GM18520 (cell line): ENCODE data around the gene PRICKLE2.

ENCODE experiments used
- ATAC-seq: cut with Tn5 transposase; IDR thresholded peaks from one replicate; pipeline ENCODE4 v1.9.1; 2021; ENCODE audit not compliant: unreplicated experiment

PRICKLE2 gene

DNA sequence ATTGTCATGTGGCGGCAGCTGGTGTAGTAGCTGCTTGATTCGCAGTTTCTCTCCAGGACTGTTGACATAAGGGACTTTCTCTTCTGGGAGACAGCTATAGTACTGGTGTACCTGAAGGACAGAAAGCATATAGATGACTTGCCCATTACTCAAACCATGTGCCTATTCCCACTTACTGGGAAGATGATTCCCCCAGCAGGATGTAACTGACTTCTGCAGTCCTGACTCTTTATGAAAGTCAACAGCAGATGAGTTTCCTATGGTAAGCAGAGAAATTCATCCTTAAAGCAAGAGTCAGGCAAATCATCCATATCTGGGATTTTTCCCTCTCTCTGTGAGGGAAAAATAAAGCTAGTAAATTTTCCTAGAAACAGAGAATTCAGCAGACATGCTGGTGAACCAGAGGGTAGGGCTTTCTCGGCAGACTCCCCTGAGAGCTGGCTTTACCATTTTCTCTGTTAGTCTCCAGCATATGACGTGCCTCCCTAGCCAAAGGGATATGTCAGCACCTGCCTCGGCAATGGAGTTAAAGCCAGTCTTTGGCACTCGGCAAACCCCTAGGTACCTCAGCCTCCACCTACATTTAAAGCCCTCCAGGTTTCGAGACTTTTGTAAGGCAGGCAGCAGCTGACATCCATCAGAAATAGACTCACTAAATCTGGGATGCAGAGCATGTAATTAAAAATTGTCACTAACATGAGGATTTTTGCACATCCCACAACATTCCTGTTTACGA is 62.1 kb downstream of the PRICKLE2 start:
- ATAC-seq: no peak

DNA sequence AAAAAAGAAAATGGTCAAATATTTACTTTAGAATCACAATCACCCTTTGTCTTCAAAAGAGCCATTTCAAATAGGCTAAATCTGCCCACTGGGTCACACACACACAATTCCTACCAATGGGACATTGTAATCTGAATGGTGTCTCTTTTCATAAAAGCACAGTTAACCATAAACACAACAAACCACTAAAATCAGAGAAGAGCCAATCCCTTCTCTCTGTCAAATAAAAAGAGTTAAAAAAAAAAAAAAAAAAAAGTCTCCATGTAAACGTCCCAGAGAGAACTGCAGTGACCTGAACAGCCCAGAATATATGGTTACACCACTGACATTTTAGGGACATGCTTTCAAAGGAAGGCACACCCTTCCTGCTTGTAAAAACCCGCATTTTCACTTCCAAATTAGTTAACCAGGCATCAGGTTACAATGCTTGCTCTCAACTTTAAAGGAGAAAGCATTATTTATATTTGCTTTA is 63.7 kb downstream of the PRICKLE2 start:
- no peak for ATAC-seq

DNA sequence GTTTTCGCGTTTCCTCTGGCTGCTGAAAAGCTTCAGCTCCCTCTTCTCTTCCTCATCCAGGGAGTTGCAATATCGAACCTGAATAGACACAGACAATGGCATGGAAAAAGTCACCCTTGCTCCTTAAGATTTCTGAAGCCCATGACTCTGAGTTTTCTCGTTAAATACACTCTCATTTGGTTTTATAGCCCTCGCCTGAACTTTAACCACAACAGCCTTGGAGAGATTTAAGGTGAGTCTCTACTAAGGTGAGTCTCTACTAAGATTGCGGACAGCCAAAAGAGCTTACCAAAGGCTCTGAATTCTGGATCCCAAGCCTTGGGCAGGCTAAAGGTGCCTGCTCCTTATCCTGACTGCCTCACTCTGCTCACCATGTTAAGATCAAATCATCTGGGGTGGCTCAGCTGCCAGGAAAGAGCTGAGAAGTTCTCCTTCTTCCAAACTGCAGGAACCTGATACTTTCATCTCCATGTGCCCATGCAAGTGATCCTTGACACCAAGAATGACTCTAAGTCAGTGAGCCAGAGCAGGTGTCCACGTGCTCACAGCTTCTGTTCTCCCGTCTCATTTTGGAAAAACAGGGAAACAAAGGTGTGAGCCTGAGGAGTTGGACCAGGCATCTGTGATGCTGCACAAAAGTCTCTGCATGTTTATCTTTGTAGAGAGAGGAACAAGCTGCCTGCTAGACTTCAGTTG is 65.1 kb downstream of the PRICKLE2 start:
- ATAC-seq: no peak

DNA sequence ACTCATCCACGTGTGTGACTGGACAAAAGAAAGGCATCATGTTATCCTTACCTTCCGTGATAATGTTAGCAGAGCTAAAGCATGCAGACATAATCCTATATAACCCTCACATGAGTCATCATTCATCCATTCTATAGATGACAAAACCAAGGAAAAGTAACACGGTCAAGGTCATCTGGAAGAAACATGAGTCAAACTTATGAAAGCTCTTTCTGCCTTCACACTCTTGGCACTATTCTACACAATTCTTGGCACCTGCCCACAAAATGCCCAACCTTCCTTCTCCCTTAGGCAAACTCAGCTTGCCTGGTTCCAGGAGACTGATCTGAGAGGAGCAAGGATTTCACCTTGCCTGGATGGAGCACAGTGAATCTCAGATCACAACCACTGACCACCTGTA is 66.9 kb downstream of the PRICKLE2 start:
- ATAC-seq: no peak

- no peak for ATAC-seq
Observed at GRCh38 chr3:64157150-64158035, 67.9 kb downstream of the PRICKLE2 start.

DNA sequence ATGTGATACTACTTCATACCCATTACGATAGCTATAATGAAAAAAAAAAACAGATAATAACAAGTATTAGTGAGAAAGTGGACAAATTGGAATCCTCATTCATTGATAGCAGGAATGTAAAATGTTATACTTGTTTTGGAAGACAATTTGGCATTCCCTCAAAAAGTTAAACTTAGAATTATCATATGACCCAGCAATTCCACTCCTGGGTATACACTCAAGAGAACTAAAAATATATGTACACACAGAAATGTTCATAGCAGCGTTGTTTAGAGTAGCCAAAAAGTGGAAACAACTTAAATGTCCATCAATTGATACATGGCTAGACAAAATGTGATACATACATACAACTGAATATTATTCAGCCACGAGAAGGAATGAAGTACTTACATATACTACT is 69.9 kb downstream of the PRICKLE2 start:
- ATAC-seq: no peak

DNA sequence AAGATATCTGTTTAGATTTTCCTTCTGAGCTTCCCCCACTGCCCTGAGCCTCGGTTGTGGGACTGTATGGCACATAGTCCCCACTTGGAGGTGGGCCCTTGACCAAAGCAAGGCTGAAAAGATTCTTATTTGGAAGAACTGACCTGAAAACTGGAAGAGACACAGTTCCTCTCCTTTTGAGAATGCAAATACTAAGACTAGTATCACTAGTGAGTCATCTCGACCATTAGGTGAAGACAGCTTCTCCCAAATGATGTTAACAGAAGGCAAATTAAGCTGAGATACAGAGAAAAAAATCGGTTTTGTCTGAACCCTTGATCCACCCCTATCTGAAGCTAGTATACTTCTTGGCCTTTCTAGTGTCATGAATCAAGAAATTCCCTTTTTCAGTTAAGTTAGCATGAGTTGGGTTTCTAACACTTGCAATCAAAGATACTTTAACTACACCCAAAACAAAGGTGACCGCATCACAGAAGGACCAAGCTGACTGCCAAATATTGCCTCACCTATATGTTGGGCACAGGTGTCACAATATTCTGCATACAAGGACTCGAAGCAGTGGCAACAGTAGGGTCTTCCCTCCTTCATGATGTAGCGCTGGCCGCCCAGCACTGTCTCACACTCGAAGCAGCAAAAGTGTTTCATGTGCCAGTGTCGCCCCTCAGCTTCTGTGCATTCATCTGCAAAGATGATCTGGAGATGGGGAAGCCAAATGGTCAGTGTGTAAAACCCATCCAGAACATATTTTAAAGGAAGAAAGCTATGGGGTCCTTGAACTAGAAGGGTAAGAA is 72.4 kb downstream of the PRICKLE2 start:
- ATAC-seq: no peak

DNA sequence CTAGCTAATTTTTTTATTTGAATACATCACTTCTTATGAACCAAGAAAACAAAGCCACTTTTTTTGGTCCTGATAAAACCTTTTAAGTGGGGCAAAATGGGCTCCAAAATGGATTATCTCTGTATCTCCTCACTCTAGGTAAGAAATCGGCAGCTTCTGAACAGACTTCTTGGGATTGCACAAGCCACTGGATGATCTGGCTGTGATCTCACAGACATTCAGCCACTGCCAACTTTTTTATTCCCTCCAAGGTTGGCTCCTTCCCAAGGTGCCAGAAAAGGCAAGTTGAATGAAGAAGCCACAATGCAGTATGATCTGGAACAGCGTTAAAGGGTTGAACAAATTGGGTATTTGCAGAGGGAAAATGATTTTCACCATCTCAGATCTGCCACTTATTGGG is 73.2 kb downstream of the PRICKLE2 start:
- no peak for ATAC-seq

- ATAC-seq: no peak
Observed at GRCh38 chr3:64151342-64151871, 73.9 kb downstream of the PRICKLE2 start.

DNA sequence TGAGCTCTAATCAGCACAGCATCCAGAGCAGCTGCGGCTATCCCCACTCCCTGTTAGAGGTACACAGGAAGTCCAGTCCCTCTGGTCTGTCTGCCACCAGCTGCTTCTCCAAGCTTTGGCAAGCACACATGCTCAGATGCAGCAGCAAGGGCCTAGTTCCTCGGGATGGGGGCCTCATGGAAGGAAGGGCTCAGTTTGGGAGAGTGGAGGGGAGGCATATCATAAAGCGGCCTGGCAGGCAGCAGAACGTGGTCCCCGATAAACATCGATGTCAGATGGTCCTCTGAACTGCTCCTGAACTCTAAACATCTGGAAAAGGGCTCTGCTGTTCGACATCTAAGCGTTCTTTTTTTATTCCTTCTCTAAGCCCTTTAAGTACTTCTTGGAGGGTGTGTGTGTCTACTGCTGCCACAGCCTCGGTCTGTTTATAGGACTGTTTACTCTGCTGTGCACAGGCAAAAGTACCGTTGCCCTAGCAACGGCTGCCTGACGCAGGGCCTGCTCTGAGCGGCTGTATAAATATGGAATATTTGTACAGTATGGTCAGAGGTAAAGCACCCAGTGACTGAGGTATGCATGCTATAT is 74.6 kb downstream of the PRICKLE2 start:
- no peak for ATAC-seq

GRCh38 chr3:64149886-64150285 is 75.4 kb downstream of the PRICKLE2 start:
- no peak for ATAC-seq

- no peak for ATAC-seq
Observed at GRCh38 chr3:64148955-64149653, 76.2 kb downstream of the PRICKLE2 start.

- ATAC-seq: no peak
Observed at GRCh38 chr3:64147211-64147610, 78.1 kb downstream of the PRICKLE2 start.

DNA sequence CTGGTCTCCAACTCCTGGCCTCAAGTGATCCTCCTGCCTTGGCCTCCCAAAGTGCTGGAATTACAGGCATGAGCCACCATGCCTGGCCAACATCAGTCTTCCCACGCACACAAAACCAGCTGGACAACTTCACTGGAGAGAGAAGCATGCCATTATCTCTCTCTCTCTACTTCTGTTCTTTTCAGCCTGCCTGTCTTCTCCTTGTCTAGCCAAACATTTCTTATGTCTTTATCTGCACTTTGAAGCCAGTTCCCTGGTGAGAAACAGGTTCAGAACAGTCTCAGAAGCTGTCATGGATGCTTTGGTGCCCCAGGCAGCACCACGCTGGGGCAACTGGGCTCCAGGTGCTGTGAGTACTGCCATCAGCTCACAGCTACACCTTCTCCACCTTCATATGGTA is 79.8 kb downstream of the PRICKLE2 start:
- ATAC-seq: no peak

- ATAC-seq: no peak
Observed at GRCh38 chr3:64144241-64144900, 80.9 kb downstream of the PRICKLE2 start.

DNA sequence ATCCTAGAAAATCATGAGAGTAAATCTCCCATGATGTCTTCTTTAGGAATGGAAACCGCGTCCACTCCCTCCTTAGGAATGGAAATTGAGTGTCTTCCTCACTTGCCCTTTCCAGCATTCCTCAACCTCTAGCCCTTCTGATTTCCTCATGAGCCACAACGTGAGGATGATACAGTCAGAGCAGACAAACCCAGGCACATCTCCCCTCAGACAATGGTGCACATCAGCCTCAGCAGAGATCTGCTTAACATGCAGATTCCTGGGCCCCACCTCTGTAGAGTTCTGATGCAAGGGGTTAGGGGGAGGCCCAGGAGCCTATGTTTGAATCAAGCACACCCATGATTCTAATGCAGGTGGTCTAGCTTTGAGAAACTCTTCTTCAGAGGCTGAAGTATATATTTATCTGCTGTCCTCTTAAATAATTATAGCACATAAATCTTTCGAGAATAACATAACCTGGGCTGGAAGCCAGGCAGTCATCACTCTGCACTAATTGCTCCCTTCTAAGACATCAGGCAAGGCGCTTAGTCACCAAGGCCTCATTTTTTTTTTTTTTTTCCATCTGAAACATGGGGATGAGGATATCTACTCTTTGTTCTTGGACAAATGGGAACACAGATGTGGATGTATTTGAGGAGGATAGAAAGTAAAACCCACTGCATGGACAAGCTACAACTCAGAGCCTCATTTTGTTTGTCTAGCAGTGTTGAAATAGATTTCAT is 81.7 kb downstream of the PRICKLE2 start:
- no peak for ATAC-seq

DNA sequence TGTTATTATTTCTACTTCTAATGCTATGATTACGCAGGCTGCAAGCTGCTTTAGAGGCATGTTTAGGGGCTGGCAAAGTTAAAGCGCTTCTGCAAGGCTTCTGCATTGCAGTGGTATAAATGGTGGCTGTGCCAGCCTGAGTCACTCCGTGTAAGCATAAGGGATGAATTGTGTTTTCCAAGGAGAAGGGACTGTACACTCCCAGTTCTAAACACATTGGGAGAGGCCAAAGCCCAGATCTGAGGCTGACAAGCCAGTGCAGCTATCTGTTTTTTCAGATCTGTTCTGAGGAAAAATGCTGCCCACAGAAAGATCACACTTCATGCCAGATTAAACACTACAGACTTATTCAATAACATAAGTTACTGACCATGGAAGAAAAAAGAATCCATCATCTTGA is 83.8 kb downstream of the PRICKLE2 start:
- no peak for ATAC-seq

DNA sequence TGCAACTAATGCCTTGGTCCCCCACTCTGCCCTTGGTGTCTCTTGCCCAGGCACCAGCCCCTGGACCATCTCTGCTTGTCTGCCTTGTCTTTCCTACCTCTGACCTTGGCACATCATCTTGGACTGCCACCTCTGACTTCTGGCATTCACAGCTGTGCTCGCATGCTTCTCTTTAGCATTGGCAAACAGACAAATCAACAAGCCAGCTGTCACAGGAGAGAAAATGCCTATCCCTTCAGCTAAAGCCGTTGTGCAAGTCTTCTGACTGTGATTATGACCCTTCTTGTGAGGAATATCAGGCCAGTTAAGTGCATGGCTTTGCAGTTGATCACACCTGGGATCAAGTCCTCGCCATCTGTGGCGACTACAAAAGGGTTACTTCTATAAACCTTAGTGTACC is 84.6 kb downstream of the PRICKLE2 start:
- ATAC-seq: no peak
